Activated naive CD8-positive, alpha-beta T cell treated with anti-CD3 and anti-CD28 coated beads, Interleukin-2, amount 10 ng/mL, durations not matched to agents 7 days and 5 days (primary cell): ENCODE results near the gene NEU1. TPM values are rescaled to one million over a fixed set of nuclear protein-coding genes. Genes with fewer than 3 reads are reported as not detected.

ENCODE experiments used
- ATAC-seq: fragments of 150-1000 bp; cut with Tn5 transposase; one replicate; pipeline ENCODE4 v1.10.0; 2021; ENCODE audit warnings: low read depth, moderate library complexity
- POLR2A ChIA-PET: fragments of 350-600 bp; sonication (Branson Sonifier 250); formaldehyde crosslinking; loops from one replicate; lab custom pipeline; 2021; ENCODE audit warnings: antibody characterized with exemption; lab: Charles Lee
- DNase-seq: peaks from one replicate; pipeline ENCODE4 v3.0.0; 2021
- H3K27ac Mint-ChIP-seq: one replicate; pipeline ENCODE4 v1.8.0; 2022; ENCODE audit warnings: mild to moderate bottlenecking, mixed read lengths
- H3K27me3 Mint-ChIP-seq: one replicate; pipeline ENCODE4 v1.8.0; 2022; ENCODE audit warnings: mild to moderate bottlenecking, moderate library complexity, mixed read lengths
- H3K36me3 Mint-ChIP-seq: one replicate; pipeline ENCODE4 v1.8.0; 2021; ENCODE audit warnings: mild to moderate bottlenecking, mixed read lengths
- H3K4me1 Mint-ChIP-seq: one replicate; pipeline ENCODE4 v1.8.0; 2021; ENCODE audit warnings: mixed read lengths
- H3K4me3 Mint-ChIP-seq: one replicate; pipeline ENCODE4 v1.8.0; 2022; ENCODE audit warnings: mild to moderate bottlenecking, moderate library complexity, mixed read lengths
- H3K9me3 Mint-ChIP-seq: one replicate; pipeline ENCODE4 v1.8.0; 2021; ENCODE audit warnings: mixed read lengths
- total RNA-seq, 2 experiments: library from RNA; stranded (reverse); gene quantifications; one replicate each; pipeline ENCODE4 v1.2.3, GENCODE V29; 2021

Gene NEU1
- total RNA-seq, 2 experiments from 2014 or later, result 15.5 to 16.4 TPM

- no peak overlapping the region for H3K27ac Mint-ChIP-seq
- peaks cover 3% of the 10 kb centered on the region for H3K36me3 Mint-ChIP-seq
- DNase-seq, result no peak
Observed at GRCh38 chr6:31900917-31901414, 38.3 kb upstream of the NEU1 start.

GRCh38 chr6:31899882-31900722, 37.5 kb upstream of the NEU1 start:
- Mint-ChIP-seq H3K9me3 (no peaks in the 10 kb centered on the region), H3K4me3 (peak overlapping the region; percentile 71), H3K36me3 (peaks cover 7% of the 10 kb centered on the region), H3K27ac (no peak overlapping the region), H3K4me1 (peaks cover 32% of the 10 kb centered on the region), H3K27me3 (peaks cover 3% of the 10 kb centered on the region)
- POLR2A ChIA-PET, result no interaction called here
- DNase-seq (no peak), ATAC-seq (no peak)

More at GRCh38 chr6:31900917-31901414, 38.3 kb upstream of the NEU1 start:
- H3K4me3 Mint-ChIP-seq, result peak overlapping the region; percentile 56
- H3K4me1 Mint-ChIP-seq, result peaks cover 28% of the 10 kb centered on the region
- no peak for ATAC-seq
- H3K27me3 Mint-ChIP-seq, result peaks cover 3% of the 10 kb centered on the region
- POLR2A ChIA-PET, result interaction anchor here (0.9 kb wide), 1 partner anchor 71 kb away, joined by 4 read pairs; the partner anchor contains the start of gene DXO
- H3K9me3 Mint-ChIP-seq, result no peaks in the 10 kb centered on the region

GRCh38 chr6:31899215-31899614, 36.6 kb upstream of the NEU1 start:
- no peak for DNase-seq
- no peak for ATAC-seq
- Mint-ChIP-seq H3K36me3 (peaks cover 8% of the 10 kb centered on the region), H3K27me3 (no peaks in the 10 kb centered on the region), H3K27ac (peak overlapping the region; percentile 17), H3K4me3 (peak overlapping the region; percentile 71), H3K9me3 (no peaks in the 10 kb centered on the region), H3K4me1 (peaks cover 32% of the 10 kb centered on the region)
- POLR2A ChIA-PET, result no interaction called here

- H3K4me1 Mint-ChIP-seq, result peaks cover 34% of the 10 kb centered on the region
- H3K27me3 Mint-ChIP-seq, result no peaks in the 10 kb centered on the region
- ATAC-seq, result peak; percentile 11
- no peak for DNase-seq
- peak overlapping the region; percentile 94 for H3K27ac Mint-ChIP-seq
- H3K9me3 Mint-ChIP-seq, result no peaks in the 10 kb centered on the region
- POLR2A ChIA-PET, result interaction anchor here (0.6 to 1.9 kb wide), 13 partner anchors 9 to 947 kb away, joined by 3 to 13 read pairs (median 4); partner anchors contain the start of genes ABHD16A, BAG6, DXO and NELFE
- H3K4me3 Mint-ChIP-seq, result peak overlapping the region; percentile 98
- peaks cover 9% of the 10 kb centered on the region for H3K36me3 Mint-ChIP-seq
Observed at GRCh38 chr6:31898383-31899011, 35.9 kb upstream of the NEU1 start.

- peak within 1 kb of the TSS; percentile 94 for H3K27ac Mint-ChIP-seq
- peaks cover 36% of the 10 kb centered on the region for H3K4me1 Mint-ChIP-seq
- POLR2A ChIA-PET, result interaction anchor here (0.6 to 1.9 kb wide), 23 partner anchors 8 to 1075 kb away, joined by 3 to 13 read pairs (median 4); partner anchors contain the start of genes ABHD16A, ATF6B, BAG6 and DDX39B
- H3K4me3 Mint-ChIP-seq, result peak within 1 kb of the TSS; percentile 98
- no peaks in the 10 kb centered on the region for H3K9me3 Mint-ChIP-seq
- DNase-seq (peak; percentile 93), ATAC-seq (peak; percentile 62)
- peaks cover 11% of the 10 kb centered on the region for H3K36me3 Mint-ChIP-seq
- no peaks in the 10 kb centered on the region for H3K27me3 Mint-ChIP-seq
Observed at GRCh38 chr6:31897612-31898382, 35.2 kb upstream of the NEU1 start, which contains the start of gene EHMT2. TSS of gene EHMT2 (minus strand) at chr6:31897698. CDS start at chr6:31897677, 21 bp downstream.

- Mint-ChIP-seq H3K27ac (peak overlapping the region; percentile 89), H3K36me3 (peaks cover 14% of the 10 kb centered on the region), H3K4me1 (peaks cover 32% of the 10 kb centered on the region), H3K4me3 (peak overlapping the region; percentile 91), H3K27me3 (no peaks in the 10 kb centered on the region), H3K9me3 (no peaks in the 10 kb centered on the region)
- peak; percentile 45 for DNase-seq
- ATAC-seq, result peak; percentile 3
- POLR2A ChIA-PET, result interaction anchor here (0.6 to 1.9 kb wide), 18 partner anchors 8 to 1075 kb away, joined by 3 to 13 read pairs (median 4); partner anchors contain the start of genes ABHD16A, ATF6B, BAG6 and DDX39B
Observed at GRCh38 chr6:31896856-31897611, 34.4 kb upstream of the NEU1 start.

GRCh38 chr6:31896493-31896855, 33.9 kb upstream of the NEU1 start:
- DNase-seq (no peak), ATAC-seq (no peak)
- Mint-ChIP-seq H3K4me1 (peaks cover 32% of the 10 kb centered on the region), H3K27ac (peak overlapping the region; percentile 89), H3K27me3 (no peaks in the 10 kb centered on the region), H3K9me3 (no peaks in the 10 kb centered on the region), H3K4me3 (peak overlapping the region; percentile 91), H3K36me3 (peaks cover 14% of the 10 kb centered on the region)
- POLR2A ChIA-PET, result interaction anchor here (1.1 to 1.9 kb wide), 3 partner anchors 61 to 1076 kb away, joined by 4 to 6 read pairs (median 5); partner anchors contain the start of gene DDX39B

GRCh38 chr6:31892821-31893220, 30.2 kb upstream of the NEU1 start:
- no peak for DNase-seq
- Mint-ChIP-seq H3K4me3 (no peak overlapping the region), H3K27me3 (no peaks in the 10 kb centered on the region), H3K36me3 (peaks cover 19% of the 10 kb centered on the region), H3K9me3 (no peaks in the 10 kb centered on the region), H3K27ac (no peak overlapping the region), H3K4me1 (peaks cover 17% of the 10 kb centered on the region)
- ATAC-seq, result no peak
- POLR2A ChIA-PET, result no interaction called here

- ATAC-seq, result no peak
- no peaks in the 10 kb centered on the region for H3K9me3 Mint-ChIP-seq
- no peak for DNase-seq
- H3K27ac Mint-ChIP-seq, result no peak overlapping the region
- H3K4me3 Mint-ChIP-seq, result no peak overlapping the region
- POLR2A ChIA-PET, result interaction anchor here (0.5 to 0.8 kb wide), 2 partner anchors 8 to 9 kb away, joined by 3 to 7 read pairs; partner anchors contain the start of gene EHMT2
- peaks cover 19% of the 10 kb centered on the region for H3K36me3 Mint-ChIP-seq
- H3K4me1 Mint-ChIP-seq, result peaks cover 5% of the 10 kb centered on the region
- no peaks in the 10 kb centered on the region for H3K27me3 Mint-ChIP-seq
Observed at GRCh38 chr6:31889331-31889972, 26.8 kb upstream of the NEU1 start.

- Mint-ChIP-seq H3K4me1 (peaks cover 4% of the 10 kb centered on the region), H3K4me3 (no peak overlapping the region), H3K9me3 (no peaks in the 10 kb centered on the region), H3K36me3 (peaks cover 19% of the 10 kb centered on the region), H3K27me3 (no peaks in the 10 kb centered on the region), H3K27ac (no peak overlapping the region)
- POLR2A ChIA-PET, result interaction anchor here (0.7 to 1.6 kb wide), 3 partner anchors 9 to 53 kb away, joined by 3 to 7 read pairs (median 4); partner anchors contain the start of gene EHMT2
- DNase-seq, result peak; percentile 75
- ATAC-seq, result peak; percentile 55
Observed at GRCh38 chr6:31888276-31889258, 25.9 kb upstream of the NEU1 start.
